Gastroesophageal sphincter (tissue), 4 donors: Measurements from ENCODE around the gene LTA. TPM values are rescaled to one million over a fixed set of nuclear protein-coding genes. Genes with fewer than 3 reads are reported as not detected.

Experiments used
- ATAC-seq: fragments of 150-250 bp; one replicate; pipeline ENCODE4 v1.9.1; 2016; ENCODE audit warnings: mild to moderate bottlenecking, moderate library complexity
- H3K27ac ChIP-seq, 4 donors: fragments of 200-600 bp; sonication (generic) in 3 of 4; 1 replicate in 3 of 4; 2 replicates in 1 of 4; pipeline ENCODE4 v1.5.1; 2016 to 2019
- H3K27me3 ChIP-seq: fragments of 200-600 bp; sonication (generic); one replicate; pipeline ENCODE4 v1.5.1; 2019
- H3K36me3 ChIP-seq, 2 donors: fragments of 200-600 bp; sonication (generic); one replicate each; pipeline ENCODE4 v1.5.1; 2019; ENCODE audit warnings: control low read depth in 1 of 2
- H3K4me1 ChIP-seq, 3 donors: fragments of 200-600 bp; sonication (generic); 1 replicate in 2 of 3; 2 replicates in 1 of 3; pipeline ENCODE4 v1.5.1; 2016 to 2019; ENCODE audit warnings: control low read depth in 2 of 3
- H3K4me3 ChIP-seq, 2 donors: fragments of 200-600 bp; sonication (generic); one replicate each; pipeline ENCODE4 v1.5.1; 2019; ENCODE audit warnings: mild to moderate bottlenecking in 1 of 2, moderate library complexity in 1 of 2
- H3K9me3 ChIP-seq, 3 donors: fragments of 200-600 bp; sonication (generic); one replicate each; pipeline ENCODE4 v1.5.1; 2017 to 2019; ENCODE audit warnings: control low read depth in 2 of 3
- EP300 ChIP-seq: sonication (generic); formaldehyde crosslinking; IDR thresholded peaks from one replicate; pipeline ENCODE4 v1.6.1; 2017; ENCODE audit warnings: antibody characterized with exemption, mild to moderate bottlenecking
- POLR2A ChIP-seq, 2 donors: fragments of 450-650 bp; IDR thresholded peaks; one replicate each; pipeline ENCODE4 v1.6.1; 2017; ENCODE audit warnings: antibody characterized with exemption in 2 of 2, mild to moderate bottlenecking in 2 of 2, moderate library complexity in 1 of 2
- POLR2AphosphoS5 ChIP-seq: sonication (generic); formaldehyde crosslinking; IDR thresholded peaks from one replicate; pipeline ENCODE4 v1.6.1; 2017; ENCODE audit warnings: antibody characterized with exemption
- WGBS, 2 donors: methylation state at CpG; one replicate each; pipeline ENCODE4 v1.1.5; 2018; ENCODE audit warnings: low coverage in 1 of 2; 5-methylcytosine and 5-hydroxymethylcytosine counted together
- total RNA-seq, 4 donors: library from RNA; depleted of rRNA; stranded (reverse); fragments of >200 nt; gene quantifications; one replicate each; pipeline ENCODE4 v1.1.0, GENCODE V29; 2016
- TF ChIP-seq, protein P1 (sequence below), 4 experiments: fragments of 200-600 bp in 2 of 4; fragments of 450-650 bp in 2 of 4; sonication (generic) in 1 of 4; IDR thresholded peaks; one replicate each; pipeline ENCODE4 v1.5.1; 2017 to 2019; ENCODE audit warnings: antibody characterized with exemption in 4 of 4, mild to moderate bottlenecking in 2 of 4, moderate library complexity in 2 of 4

The LTA gene, protein sequence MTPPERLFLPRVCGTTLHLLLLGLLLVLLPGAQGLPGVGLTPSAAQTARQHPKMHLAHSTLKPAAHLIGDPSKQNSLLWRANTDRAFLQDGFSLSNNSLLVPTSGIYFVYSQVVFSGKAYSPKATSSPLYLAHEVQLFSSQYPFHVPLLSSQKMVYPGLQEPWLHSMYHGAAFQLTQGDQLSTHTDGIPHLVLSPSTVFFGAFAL
- not detected for total RNA-seq

- ATAC-seq, result no peak
- Histone ChIP-seq H3K9me3 (no peaks in the 10 kb centered on the region), H3K27ac (no peak within 1 kb of the TSS), H3K4me1 (no peaks in the 10 kb centered on the region), H3K4me3 (no peak within 1 kb of the TSS), H3K36me3 (no peaks in the 10 kb centered on the region), H3K27me3 (peaks cover 40% of the 10 kb centered on the region)
- 72 to 83% methylated on average over 6 to 18 of the region's 27 CpGs for WGBS, 2 donors
- TF ChIP-seq POLR2A (IDR thresholded peaks at IDR 0.05), result no peak
- TF ChIP-seq EP300, result no peak
- TF ChIP-seq, protein P1, sequence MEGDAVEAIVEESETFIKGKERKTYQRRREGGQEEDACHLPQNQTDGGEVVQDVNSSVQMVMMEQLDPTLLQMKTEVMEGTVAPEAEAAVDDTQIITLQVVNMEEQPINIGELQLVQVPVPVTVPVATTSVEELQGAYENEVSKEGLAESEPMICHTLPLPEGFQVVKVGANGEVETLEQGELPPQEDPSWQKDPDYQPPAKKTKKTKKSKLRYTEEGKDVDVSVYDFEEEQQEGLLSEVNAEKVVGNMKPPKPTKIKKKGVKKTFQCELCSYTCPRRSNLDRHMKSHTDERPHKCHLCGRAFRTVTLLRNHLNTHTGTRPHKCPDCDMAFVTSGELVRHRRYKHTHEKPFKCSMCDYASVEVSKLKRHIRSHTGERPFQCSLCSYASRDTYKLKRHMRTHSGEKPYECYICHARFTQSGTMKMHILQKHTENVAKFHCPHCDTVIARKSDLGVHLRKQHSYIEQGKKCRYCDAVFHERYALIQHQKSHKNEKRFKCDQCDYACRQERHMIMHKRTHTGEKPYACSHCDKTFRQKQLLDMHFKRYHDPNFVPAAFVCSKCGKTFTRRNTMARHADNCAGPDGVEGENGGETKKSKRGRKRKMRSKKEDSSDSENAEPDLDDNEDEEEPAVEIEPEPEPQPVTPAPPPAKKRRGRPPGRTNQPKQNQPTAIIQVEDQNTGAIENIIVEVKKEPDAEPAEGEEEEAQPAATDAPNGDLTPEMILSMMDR (IDR thresholded peaks at IDR 0.05), result no peak
- TF ChIP-seq POLR2AphosphoS5, result no peak
Observed at GRCh38 chr6:31572041-31572911, at the start of gene LTA. Gene LTA (plus strand): TSS chr6:31572289. CDS start chr6:31572743, 454 bp downstream.

- Histone ChIP-seq H3K4me3 (no peak overlapping the region), H3K9me3 (no peaks in the 10 kb centered on the region), H3K36me3 (peaks cover 0 to 13% of the 10 kb centered on the region in 2 donors), H3K27ac (no peak overlapping the region), H3K27me3 (no peaks in the 10 kb centered on the region), H3K4me1 (no peaks in the 10 kb centered on the region)
- TF ChIP-seq EP300 (no peak), POLR2A (IDR thresholded peaks at IDR 0.05) (no peak), POLR2AphosphoS5 (no peak)
- TF ChIP-seq, protein P1 (IDR thresholded peaks at IDR 0.05), result no peak
- 60 to 90% methylated on average over 2 to 7 of the region's 8 CpGs for whole genome bisulfite sequencing, 2 donors
- no peak for ATAC-seq
Observed at GRCh38 chr6:31525553-31525931, 46.5 kb upstream of the LTA start.

DNA sequence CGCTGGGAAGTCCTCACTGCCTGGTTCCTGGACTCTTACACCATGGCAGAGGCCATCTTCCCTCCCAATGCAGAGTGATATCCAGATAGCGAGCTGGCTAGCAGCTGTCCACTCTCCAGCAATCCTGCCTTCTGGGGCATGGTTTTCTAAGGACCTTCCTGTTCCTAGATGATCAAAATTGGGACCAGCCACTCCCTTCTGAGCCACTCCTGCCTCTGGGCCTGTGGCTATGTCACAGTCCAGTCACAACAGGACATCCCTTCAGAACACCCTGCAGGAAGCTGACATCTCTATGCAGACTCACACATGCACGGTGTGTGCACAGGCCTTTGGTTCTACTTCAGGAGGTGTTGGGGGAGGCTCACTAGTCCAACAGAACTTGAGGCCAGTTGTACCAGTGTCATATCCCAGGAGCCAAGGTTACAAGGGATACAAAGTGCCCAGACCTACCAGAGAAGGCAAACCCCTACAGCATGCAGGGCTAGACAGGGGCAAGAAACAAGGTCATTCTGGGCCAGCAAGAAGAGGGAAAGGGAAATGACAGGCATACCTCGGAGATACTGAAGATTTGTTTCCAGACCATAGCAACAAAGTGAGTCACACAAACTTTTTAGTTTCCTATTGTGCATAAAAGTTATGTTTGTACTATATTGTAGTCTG, 46.0 kb upstream of the LTA start:
- Histone ChIP-seq H3K9me3 (no peaks in the 10 kb centered on the region), H3K27me3 (no peaks in the 10 kb centered on the region), H3K27ac (no peak overlapping the region), H3K4me1 (no peaks in the 10 kb centered on the region), H3K36me3 (peaks cover 0 to 19% of the 10 kb centered on the region in 2 donors), H3K4me3 (no peak overlapping the region)
- 78 to 83% methylated on average over 1 to 3 of the region's 4 CpGs for WGBS, 2 donors
- ATAC-seq, result no peak
- TF ChIP-seq POLR2A (IDR thresholded peaks at IDR 0.05) (no peak), POLR2AphosphoS5 (no peak), EP300 (no peak)
- TF ChIP-seq, protein P1 (IDR thresholded peaks at IDR 0.05), result no peak

- Histone ChIP-seq H3K4me3 (no peak overlapping the region), H3K9me3 (no peaks in the 10 kb centered on the region), H3K27ac (no peak overlapping the region), H3K4me1 (no peaks in the 10 kb centered on the region), H3K36me3 (peaks cover 0 to 41% of the 10 kb centered on the region in 2 donors), H3K27me3 (no peaks in the 10 kb centered on the region)
- no peak for ATAC-seq
- TF ChIP-seq POLR2AphosphoS5, result no peak
- TF ChIP-seq, protein P1 (IDR thresholded peaks at IDR 0.05), result no peak
- no peak for TF ChIP-seq EP300
- TF ChIP-seq POLR2A (IDR thresholded peaks at IDR 0.05), result no peak
- 58 to 72% methylated on average over 2 to 3 of the region's 4 CpGs for WGBS, 2 donors
Observed at GRCh38 chr6:31528307-31528777, 43.7 kb upstream of the LTA start.
